Hepatocyte (in vitro differentiated cells): Measurements from ENCODE around the gene ETNPPL. TPM values are rescaled to one million over a fixed set of nuclear protein-coding genes. Genes with fewer than 3 reads are reported as not detected.
"Not testable (repeated sequence)": the region's sequence is repeated elsewhere in the genome, so short reads cannot be mapped to it uniquely, and the experiment has no call there.

ENCODE experiments used
- DNase-seq: peaks from one replicate; pipeline ENCODE4 v3.0.0-alpha.2; 2016; ENCODE audit warnings: low spot score
- H2AFZ ChIP-seq: fragments of 200-600 bp; sonication (generic); 2 replicates; pipeline ENCODE4 v1.6.0; 2016; ENCODE audit warnings: antibody characterized with exemption, mild to moderate bottlenecking
- H3K27ac ChIP-seq: fragments of 200-600 bp; sonication (generic); 2 replicates; pipeline ENCODE4 v1.5.1; 2016; ENCODE audit warnings: mild to moderate bottlenecking
- H3K27me3 ChIP-seq: fragments of 200-600 bp; sonication (generic); 2 replicates; pipeline ENCODE4 v1.6.1; 2016
- H3K36me3 ChIP-seq: fragments of 200-600 bp; sonication (generic); replicated peaks from 2 replicates; pipeline ENCODE4 v1.5.1; 2016; ENCODE audit warnings: low read depth; ENCODE audit not compliant: insufficient read depth
- H3K4me1 ChIP-seq: fragments of 200-600 bp; sonication (generic); 2 replicates; pipeline ENCODE4 v1.5.1; 2016; ENCODE audit warnings: mild to moderate bottlenecking, moderate library complexity; ENCODE audit not compliant: insufficient read depth
- H3K4me2 ChIP-seq: fragments of 200-600 bp; sonication (generic); 2 replicates; pipeline ENCODE4 v1.6.0; 2016
- H3K4me3 ChIP-seq: fragments of 200-600 bp; sonication (generic); 2 replicates; pipeline ENCODE4 v1.5.1; 2016; ENCODE audit warnings: mild to moderate bottlenecking
- H3K79me2 ChIP-seq: fragments of 200-600 bp; sonication (generic); 2 replicates; pipeline ENCODE4 v1.6.0; 2017; ENCODE audit warnings: mild to moderate bottlenecking
- H3K9me2 ChIP-seq: fragments of 200-600 bp; sonication (generic); replicated peaks from 2 replicates; pipeline ENCODE4 v1.6.0; 2017; ENCODE audit warnings: mild to moderate bottlenecking; ENCODE audit not compliant: insufficient read depth
- H3K9me3 ChIP-seq: fragments of 200-600 bp; sonication (generic); 2 replicates; pipeline ENCODE4 v1.5.1; 2016; ENCODE audit warnings: low read depth, mild to moderate bottlenecking
- H4K20me1 ChIP-seq: fragments of 200-600 bp; sonication (generic); 2 replicates; pipeline ENCODE4 v1.6.0; 2016; ENCODE audit warnings: mild to moderate bottlenecking; ENCODE audit not compliant: insufficient read depth, poor library complexity, severe bottlenecking
- CTCF ChIP-seq: fragments of 200-600 bp; sonication (generic); IDR thresholded peaks from 2 replicates; pipeline ENCODE4 v1.5.1; 2016; ENCODE audit warnings: antibody characterized with exemption, mild to moderate bottlenecking; ENCODE audit not compliant: poor library complexity
- EZH2 ChIP-seq: fragments of 200-600 bp; sonication (generic); IDR thresholded peaks from 2 replicates; pipeline ENCODE4 v1.6.1; 2016; ENCODE audit warnings: antibody characterized with exemption, mild to moderate bottlenecking, borderline replicate concordance
- EZH2phosphoT487 ChIP-seq: fragments of 200-600 bp; sonication (generic); IDR thresholded peaks from one replicate; pipeline ENCODE4 v1.6.1; 2018; ENCODE audit warnings: antibody characterized with exemption, mild to moderate bottlenecking, low read depth, moderate library complexity; ENCODE audit not compliant: unreplicated experiment, severe bottlenecking
- WGBS: methylation state at CpG from one replicate; pipeline ENCODE4 v1.1.6; 2016; ENCODE audit warnings: low lambda C conversion rate; ENCODE audit errors: missing lambda C conversion rate; 5-methylcytosine and 5-hydroxymethylcytosine counted together
- polyA plus RNA-seq: library from polyadenylated mRNA; unstranded; fragments of >200 nt; fragmentation: Nextera tagmentation; extraction: Ambion mirVana; gene quantifications from 2 replicates; pipeline ENCODE4 v1.2.1, GENCODE V29; 2016
- total RNA-seq: library from RNA; depleted of rRNA; stranded (reverse); fragments of >200 nt; gene quantifications from 2 replicates; pipeline ENCODE4 v1.2.3, GENCODE V29; 2014

Gene ETNPPL
- total and polyA plus RNA-seq, 2 experiments from 2014 or later = 1.2 to 1.7 TPM

GRCh38 chr4:108717386-108717785 lies 45.5 kb downstream of the ETNPPL start:
- Histone ChIP-seq H3K9me3 (no peaks in the 10 kb centered on the region), H3K9me2 (no peaks in the 10 kb centered on the region), H3K4me1 (peaks cover 6% of the 10 kb centered on the region), H3K27me3 (no peaks in the 10 kb centered on the region), H3K36me3 (no peaks in the 10 kb centered on the region), H4K20me1 (no peaks in the 10 kb centered on the region), H3K27ac (no peak overlapping the region), H3K79me2 (no peaks in the 10 kb centered on the region), H3K4me2 (no peak overlapping the region), H3K4me3 (no peak overlapping the region), H2AFZ (no peak overlapping the region)
- 84% methylated on average over 2 of the region's 2 CpGs for WGBS
- TF ChIP-seq EZH2 (no peak), CTCF (no peak), EZH2phosphoT487 (no peak)
- no peak for DNase-seq

GRCh38 chr4:108716340-108716739 lies 46.5 kb downstream of the ETNPPL start:
- no peak overlapping the region for H3K4me3 ChIP-seq
- H3K79me2 ChIP-seq = no peaks in the 10 kb centered on the region
- H2AFZ ChIP-seq = no peak overlapping the region
- no peak for TF ChIP-seq EZH2phosphoT487
- TF ChIP-seq CTCF = no peak
- no peak for TF ChIP-seq EZH2
- no peak overlapping the region for H3K27ac ChIP-seq
- H3K9me3 ChIP-seq = no peaks in the 10 kb centered on the region
- no peaks in the 10 kb centered on the region for H3K9me2 ChIP-seq
- H3K36me3 ChIP-seq = no peaks in the 10 kb centered on the region
- no peaks in the 10 kb centered on the region for H3K27me3 ChIP-seq
- no peak for DNase-seq
- no peak overlapping the region for H3K4me2 ChIP-seq
- H4K20me1 ChIP-seq = no peaks in the 10 kb centered on the region
- 50% methylated on average over 2 of the region's 2 CpGs for WGBS
- H3K4me1 ChIP-seq = peaks cover 6% of the 10 kb centered on the region

- Histone ChIP-seq H3K9me3 (no peaks in the 10 kb centered on the region), H3K4me2 (peak overlapping the region; percentile 5), H3K27me3 (no peaks in the 10 kb centered on the region), H3K9me2 (no peaks in the 10 kb centered on the region), H3K4me3 (no peak overlapping the region), H3K4me1 (peaks cover 6% of the 10 kb centered on the region), H3K27ac (no peak overlapping the region), H3K36me3 (no peaks in the 10 kb centered on the region), H2AFZ (no peak overlapping the region), H4K20me1 (no peaks in the 10 kb centered on the region), H3K79me2 (no peaks in the 10 kb centered on the region)
- DNase-seq = no peak
- WGBS = 24% methylated on average over 4 of the region's 4 CpGs
- TF ChIP-seq CTCF (no peak), EZH2 (no peak), EZH2phosphoT487 (no peak)
These were observed 48.0 kb downstream of the ETNPPL start for GRCh38 chr4:108714880-108715279.

- not testable (repeated sequence) for H4K20me1 ChIP-seq, H3K4me1 ChIP-seq, H3K79me2 ChIP-seq, DNase-seq, H2AFZ ChIP-seq, H3K27ac ChIP-seq, H3K4me2 ChIP-seq, H3K9me2 ChIP-seq, H3K9me3 ChIP-seq, H3K4me3 ChIP-seq, H3K27me3 ChIP-seq, H3K36me3 ChIP-seq
- 61% methylated on average over 7 of the region's 7 CpGs for WGBS
These were observed 52.3 kb downstream of the ETNPPL start for GRCh38 chr4:108710578-108710977.
